Fibroblast of lung (primary cell): Measurements from ENCODE around the gene IGF1R. TPM values are rescaled to one million over a fixed set of nuclear protein-coding genes. Genes with fewer than 3 reads are reported as not detected.

Experiments
- DNase-seq, 2 donors: peaks; one replicate each; pipeline versions ENCODE4 v3.0.0 to v3.0.0-alpha.2; 2010; ENCODE audit warnings: low read depth in 2 of 2
- H2AFZ ChIP-seq: 2 replicates; pipeline ENCODE4 v1.5.1; 2012; ENCODE audit warnings: low read length, control low read depth, inconsistent platforms
- H3K27ac ChIP-seq: 2 replicates; pipeline ENCODE4 v1.5.1; 2011; ENCODE audit warnings: low read length, control low read depth; ENCODE audit not compliant: insufficient read depth
- H3K27me3 ChIP-seq: 2 replicates; pipeline ENCODE4 v1.5.1; 2011; ENCODE audit warnings: mild to moderate bottlenecking, low read length; ENCODE audit not compliant: control insufficient read depth, insufficient read depth
- H3K36me3 ChIP-seq: 2 replicates; pipeline ENCODE4 v1.5.1; 2011; ENCODE audit warnings: low read length; ENCODE audit not compliant: control insufficient read depth, insufficient read depth
- H3K4me1 ChIP-seq: 2 replicates; pipeline ENCODE4 v1.5.1; 2011; ENCODE audit warnings: low read length; ENCODE audit not compliant: control insufficient read depth, insufficient read depth; ENCODE audit errors: extremely low read depth
- H3K4me2 ChIP-seq: 2 replicates; pipeline ENCODE4 v1.5.1; 2011; ENCODE audit warnings: low read length, control low read depth; ENCODE audit not compliant: insufficient read depth; ENCODE audit errors: extremely low read depth
- H3K4me3 ChIP-seq, 4 experiments: fragments of 200-600 bp in 1 of 4; sonication (generic) in 1 of 4; replicated peaks in 1 of 4; 2 replicates each; pipeline ENCODE4 v1.5.1; 2011 to 2016; ENCODE audit warnings: low read length in 4 of 4, low read depth in 3 of 4, mild to moderate bottlenecking in 3 of 4, control low read depth in 2 of 4, inconsistent platforms in 1 of 4, mixed read lengths in 1 of 4; ENCODE audit not compliant: insufficient read depth in 1 of 4; ENCODE audit errors: control extremely low read depth in 1 of 4
- H3K79me2 ChIP-seq: 2 replicates; pipeline ENCODE4 v1.5.1; 2012; ENCODE audit warnings: mild to moderate bottlenecking, low read length, inconsistent platforms; ENCODE audit not compliant: control insufficient read depth, insufficient read depth
- H3K9ac ChIP-seq: 2 replicates; pipeline ENCODE4 v1.5.1; 2011; ENCODE audit warnings: mild to moderate bottlenecking, low read length, control low read depth; ENCODE audit not compliant: insufficient read depth
- H3K9me3 ChIP-seq: 2 replicates; pipeline ENCODE4 v1.5.1; 2012; ENCODE audit warnings: low read depth, low read length; ENCODE audit not compliant: control insufficient read depth, insufficient read depth
- H4K20me1 ChIP-seq: 2 replicates; pipeline ENCODE4 v1.5.1; 2011; ENCODE audit warnings: low read length; ENCODE audit not compliant: control insufficient read depth, insufficient read depth; ENCODE audit errors: extremely low read depth
- EZH2 ChIP-seq: IDR thresholded peaks from 2 replicates; pipeline ENCODE4 v1.5.1; 2012; ENCODE audit warnings: low read length, control low read depth, mild to moderate bottlenecking; ENCODE audit errors: missing control alignments
- polyA plus RNA-seq, 2 donors: library from polyadenylated mRNA; depleted of rRNA in 1 of 2; stranded (reverse) in 1 of 2; unstranded in 1 of 2; fragments of >200 nt; gene quantifications; 2 replicates each; pipeline ENCODE4 v1.2.1, GENCODE V29; 2011 to 2012; ENCODE audit warnings: missing spikeins in 1 of 2
- total RNA-seq: library from RNA; depleted of rRNA; stranded (reverse); fragments of >200 nt; gene quantifications from 2 replicates; pipeline ENCODE4 v1.2.1, GENCODE V29; 2014
- TF ChIP-seq, protein P1 (sequence below), 2 donors: IDR thresholded peaks in 1 of 2; conservative IDR thresholded peaks in 1 of 2; 1 replicate in 1 of 2; 2 replicates in 1 of 2; pipeline ENCODE4 v1.5.1; 2011 to 2012; ENCODE audit warnings: low read length in 2 of 2, control low read depth in 1 of 2, inconsistent platforms in 1 of 2, low read depth in 1 of 2, mild to moderate bottlenecking in 1 of 2

Gene IGF1R
- total and polyA plus RNA-seq, 2 donors (not counting 1 experiment from before 2014, with no cell fraction given): 14.6 to 28.6 TPM

DNA sequence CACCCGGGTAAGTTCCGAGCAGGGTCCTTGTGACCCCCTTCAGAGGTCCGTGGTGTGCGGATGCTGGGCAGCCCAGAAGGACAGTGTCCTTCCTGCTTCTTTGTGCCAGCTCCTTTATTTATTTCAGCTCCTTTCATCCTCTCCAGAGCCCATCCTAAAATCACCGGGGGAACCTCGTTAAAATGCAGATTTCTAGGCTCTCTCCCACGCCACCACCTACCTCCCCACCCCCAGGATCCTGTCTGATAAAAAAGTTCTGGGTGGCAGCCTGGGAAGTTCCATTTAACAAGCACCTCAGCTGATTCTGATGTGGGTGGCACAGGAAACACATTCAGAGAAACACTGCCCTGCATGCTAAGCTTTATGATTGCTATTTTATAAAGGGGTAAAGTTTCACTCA, 12.5 kb upstream of the IGF1R start:
- TF ChIP-seq, protein P1, sequence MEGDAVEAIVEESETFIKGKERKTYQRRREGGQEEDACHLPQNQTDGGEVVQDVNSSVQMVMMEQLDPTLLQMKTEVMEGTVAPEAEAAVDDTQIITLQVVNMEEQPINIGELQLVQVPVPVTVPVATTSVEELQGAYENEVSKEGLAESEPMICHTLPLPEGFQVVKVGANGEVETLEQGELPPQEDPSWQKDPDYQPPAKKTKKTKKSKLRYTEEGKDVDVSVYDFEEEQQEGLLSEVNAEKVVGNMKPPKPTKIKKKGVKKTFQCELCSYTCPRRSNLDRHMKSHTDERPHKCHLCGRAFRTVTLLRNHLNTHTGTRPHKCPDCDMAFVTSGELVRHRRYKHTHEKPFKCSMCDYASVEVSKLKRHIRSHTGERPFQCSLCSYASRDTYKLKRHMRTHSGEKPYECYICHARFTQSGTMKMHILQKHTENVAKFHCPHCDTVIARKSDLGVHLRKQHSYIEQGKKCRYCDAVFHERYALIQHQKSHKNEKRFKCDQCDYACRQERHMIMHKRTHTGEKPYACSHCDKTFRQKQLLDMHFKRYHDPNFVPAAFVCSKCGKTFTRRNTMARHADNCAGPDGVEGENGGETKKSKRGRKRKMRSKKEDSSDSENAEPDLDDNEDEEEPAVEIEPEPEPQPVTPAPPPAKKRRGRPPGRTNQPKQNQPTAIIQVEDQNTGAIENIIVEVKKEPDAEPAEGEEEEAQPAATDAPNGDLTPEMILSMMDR (conservative IDR thresholded peaks at IDR 0.05 in 1 of 2, IDR thresholded peaks at IDR 0.05 in 1 of 2; ENCODE audit: low read depth in 1 of 2, low read length in 2 of 2): no peak
- no peak for TF ChIP-seq EZH2
- Histone ChIP-seq H3K79me2 (no peaks in the 10 kb centered on the region), H3K9me3 (no peaks in the 10 kb centered on the region), H3K27ac (no peak overlapping the region), H4K20me1 (no peaks in the 10 kb centered on the region), H3K9ac (no peak overlapping the region), H3K27me3 (peaks cover 3% of the 10 kb centered on the region), H3K4me3 (no peak overlapping the region), H3K4me1 (no peaks in the 10 kb centered on the region), H3K36me3 (no peaks in the 10 kb centered on the region), H3K4me2 (no peak overlapping the region), H2AFZ (no peak overlapping the region)
- no peak for DNase-seq

DNA sequence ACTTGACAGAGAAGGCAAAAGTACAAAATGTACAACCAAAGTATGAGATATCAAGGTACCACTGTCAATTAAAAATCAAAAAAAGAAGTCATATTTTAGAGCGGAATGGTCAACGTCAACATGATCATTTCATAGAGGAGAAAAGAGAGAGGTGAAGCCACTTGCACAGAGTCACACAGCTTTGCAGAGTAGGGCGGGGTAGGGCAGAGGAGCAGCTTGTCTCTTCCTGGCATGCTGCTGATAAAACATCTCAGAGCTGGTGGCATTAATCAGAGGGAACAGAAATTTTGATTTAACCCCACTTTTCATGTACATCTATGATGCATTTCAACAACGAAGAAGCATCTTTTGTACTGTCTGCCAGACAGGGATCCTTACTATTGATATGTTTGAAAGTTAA, 5.2 kb upstream of the IGF1R start:
- no peaks in the 10 kb centered on the region for H3K79me2 ChIP-seq
- H2AFZ ChIP-seq: no peak overlapping the region
- no peaks in the 10 kb centered on the region for H4K20me1 ChIP-seq
- H3K4me3 ChIP-seq: no peak overlapping the region
- no peaks in the 10 kb centered on the region for H3K36me3 ChIP-seq
- H3K9ac ChIP-seq: no peak overlapping the region
- H3K27me3 ChIP-seq: peaks cover 17% of the 10 kb centered on the region
- no peak overlapping the region for H3K27ac ChIP-seq
- TF ChIP-seq EZH2: no peak
- TF ChIP-seq, protein P1 (conservative IDR thresholded peaks at IDR 0.05 in 1 of 2, IDR thresholded peaks at IDR 0.05 in 1 of 2; ENCODE audit: low read depth in 1 of 2, low read length in 2 of 2): no peak
- H3K9me3 ChIP-seq: no peaks in the 10 kb centered on the region
- DNase-seq: no peak
- no peak overlapping the region for H3K4me2 ChIP-seq
- peaks cover 3% of the 10 kb centered on the region for H3K4me1 ChIP-seq

- TF ChIP-seq, protein P1 (conservative IDR thresholded peaks at IDR 0.05 in 1 of 2, IDR thresholded peaks at IDR 0.05 in 1 of 2; ENCODE audit: low read depth in 1 of 2, low read length in 2 of 2): no peak
- TF ChIP-seq EZH2: no peak
- Histone ChIP-seq H3K9me3 (no peaks in the 10 kb centered on the region), H3K27me3 (peaks cover 11% of the 10 kb centered on the region), H3K79me2 (peaks cover 22% of the 10 kb centered on the region), H3K36me3 (no peaks in the 10 kb centered on the region), H2AFZ (no peak overlapping the region), H3K4me2 (peak overlapping the region; percentile 95), H3K4me3 (peak overlapping the region; percentile 50 to 84 (median 73)), H3K27ac (no peak overlapping the region), H3K9ac (no peak overlapping the region), H3K4me1 (peaks cover 3% of the 10 kb centered on the region), H4K20me1 (no peaks in the 10 kb centered on the region)
- no peak for DNase-seq
These were observed 1.8 kb upstream of the IGF1R start for GRCh38 chr15:98646546-98647025.
